ENCODE data around the gene PTPRB. TPM values are rescaled to one million over a fixed set of nuclear protein-coding genes. Genes with fewer than 3 reads are reported as not detected.

PTPRB gene
- total RNA-seq, 1 experiment from 2014 or later: 1.9 TPM

GRCh38 chr12:70513426-70513825 is 123.8 kb downstream of the PTPRB start:
- intact Hi-C loops (cut with micrococcal nuclease; ENCODE audit: unreplicated experiment): no loop called here
- Histone ChIP-seq H2AFZ (no peak overlapping the region), H3K9me2 (ENCODE audit: insufficient read depth) (no peaks in the 10 kb centered on the region), H3K27ac (no peak overlapping the region), H3K36me3 (ENCODE audit: low read depth) (peaks cover 3% of the 10 kb centered on the region), H3K79me2 (ENCODE audit: low read depth) (no peaks in the 10 kb centered on the region), H3K4me2 (no peak overlapping the region), H3K4me3 (no peak overlapping the region), H3K9me3 (ENCODE audit: insufficient read depth, low read depth) (no peaks in the 10 kb centered on the region; the same call in 1 of the 2 replicates), H3F3A (ENCODE audit: insufficient read depth, low read depth) (no peaks in the 10 kb centered on the region), H3K27me3 (ENCODE audit: insufficient read depth, low read depth) (no peaks in the 10 kb centered on the region), H4K20me1 (ENCODE audit: insufficient read depth) (no peaks in the 10 kb centered on the region), H3K4me1 (replicated peaks; ENCODE audit: insufficient read depth) (no peaks in the 10 kb centered on the region)
- BruUV-seq (replicated peaks): no TSS peak
- no peak for DNase-seq
- POLR2A ChIA-PET (ENCODE audit: unreplicated experiment): interaction anchor here (0.7 kb wide), 1 partner anchor 683 kb away, joined by 3 read pairs; no protein-coding TSS in a partner anchor
- TF ChIP-seq EZH2 (IDR thresholded peaks at IDR 0.05; ENCODE audit: low read depth): no peak
- TF ChIP-seq CTCF (conservative IDR thresholded peaks at IDR 0.05): no peak
- CTCF ChIA-PET: no interaction called here

- Histone ChIP-seq H3K4me2 (no peak overlapping the region), H2AFZ (no peak overlapping the region), H3K4me3 (no peak overlapping the region), H3K27me3 (ENCODE audit: insufficient read depth, low read depth) (no peaks in the 10 kb centered on the region), H3K79me2 (ENCODE audit: low read depth) (peaks cover 14% of the 10 kb centered on the region; the same call in 1 of the 2 replicates), H3F3A (ENCODE audit: insufficient read depth, low read depth) (no peaks in the 10 kb centered on the region), H3K36me3 (ENCODE audit: low read depth) (peaks cover 5% of the 10 kb centered on the region), H3K9me3 (ENCODE audit: insufficient read depth, low read depth) (no peaks in the 10 kb centered on the region; the same call in 1 of the 2 replicates), H3K27ac (no peak overlapping the region), H4K20me1 (ENCODE audit: insufficient read depth) (no peaks in the 10 kb centered on the region), H3K9me2 (ENCODE audit: insufficient read depth) (no peaks in the 10 kb centered on the region), H3K4me1 (replicated peaks; ENCODE audit: insufficient read depth) (no peaks in the 10 kb centered on the region)
- intact Hi-C loops (cut with micrococcal nuclease; ENCODE audit: unreplicated experiment): no loop called here
- DNase-seq: no peak
- CTCF ChIA-PET: no interaction called here
- BruUV-seq (replicated peaks): no TSS peak
- TF ChIP-seq CTCF (conservative IDR thresholded peaks at IDR 0.05) (no peak), EZH2 (IDR thresholded peaks at IDR 0.05; ENCODE audit: low read depth) (no peak)
- POLR2A ChIA-PET (ENCODE audit: unreplicated experiment): no interaction called here
Measured at GRCh38 chr12:70508178-70508577, 129.1 kb downstream of the PTPRB start.

GRCh38 chr12:70507442-70507841 is 129.8 kb downstream of the PTPRB start:
- Histone ChIP-seq H2AFZ (no peak overlapping the region), H3K4me2 (no peak overlapping the region), H3K27ac (no peak overlapping the region; the same call in 1 of the 2 replicates), H3K27me3 (ENCODE audit: insufficient read depth, low read depth) (no peaks in the 10 kb centered on the region), H4K20me1 (ENCODE audit: insufficient read depth) (no peaks in the 10 kb centered on the region), H3K9me3 (ENCODE audit: insufficient read depth, low read depth) (no peaks in the 10 kb centered on the region; the same call in 1 of the 2 replicates), H3K9me2 (ENCODE audit: insufficient read depth) (no peaks in the 10 kb centered on the region), H3K4me3 (no peak overlapping the region), H3K36me3 (ENCODE audit: low read depth) (peaks cover 5% of the 10 kb centered on the region), H3K79me2 (ENCODE audit: low read depth) (peaks cover 17% of the 10 kb centered on the region; the same call in 1 of the 2 replicates), H3F3A (ENCODE audit: insufficient read depth, low read depth) (no peaks in the 10 kb centered on the region), H3K4me1 (replicated peaks; ENCODE audit: insufficient read depth) (no peaks in the 10 kb centered on the region)
- DNase-seq: no peak
- BruUV-seq (replicated peaks): no TSS peak
- CTCF ChIA-PET: no interaction called here
- POLR2A ChIA-PET (ENCODE audit: unreplicated experiment): no interaction called here
- intact Hi-C loops (cut with micrococcal nuclease; ENCODE audit: unreplicated experiment): no loop called here
- TF ChIP-seq EZH2 (IDR thresholded peaks at IDR 0.05; ENCODE audit: low read depth): no peak
- no peak for TF ChIP-seq CTCF (conservative IDR thresholded peaks at IDR 0.05)

Measured in PC-9 (cell line).